Dermis blood vessel endothelial cell (primary cell): ENCODE data around the gene STEAP2. TPM values are rescaled to one million over a fixed set of nuclear protein-coding genes. Genes with fewer than 3 reads are reported as not detected.
"Not testable (repeated sequence)": the region's sequence is repeated elsewhere in the genome, so short reads cannot be mapped to it uniquely, and the experiment has no call there.

Experiments used
- DNase-seq: peaks from one replicate; pipeline ENCODE4 v3.0.0; 2010
- total RNA-seq: library from RNA; depleted of rRNA; stranded (reverse); fragments of >200 nt; gene quantifications from 2 replicates; pipeline ENCODE4 v1.2.3, GENCODE V29; 2014

Gene STEAP2
- total RNA-seq = 1.4 and 1.7 TPM in 2 replicates

DNA sequence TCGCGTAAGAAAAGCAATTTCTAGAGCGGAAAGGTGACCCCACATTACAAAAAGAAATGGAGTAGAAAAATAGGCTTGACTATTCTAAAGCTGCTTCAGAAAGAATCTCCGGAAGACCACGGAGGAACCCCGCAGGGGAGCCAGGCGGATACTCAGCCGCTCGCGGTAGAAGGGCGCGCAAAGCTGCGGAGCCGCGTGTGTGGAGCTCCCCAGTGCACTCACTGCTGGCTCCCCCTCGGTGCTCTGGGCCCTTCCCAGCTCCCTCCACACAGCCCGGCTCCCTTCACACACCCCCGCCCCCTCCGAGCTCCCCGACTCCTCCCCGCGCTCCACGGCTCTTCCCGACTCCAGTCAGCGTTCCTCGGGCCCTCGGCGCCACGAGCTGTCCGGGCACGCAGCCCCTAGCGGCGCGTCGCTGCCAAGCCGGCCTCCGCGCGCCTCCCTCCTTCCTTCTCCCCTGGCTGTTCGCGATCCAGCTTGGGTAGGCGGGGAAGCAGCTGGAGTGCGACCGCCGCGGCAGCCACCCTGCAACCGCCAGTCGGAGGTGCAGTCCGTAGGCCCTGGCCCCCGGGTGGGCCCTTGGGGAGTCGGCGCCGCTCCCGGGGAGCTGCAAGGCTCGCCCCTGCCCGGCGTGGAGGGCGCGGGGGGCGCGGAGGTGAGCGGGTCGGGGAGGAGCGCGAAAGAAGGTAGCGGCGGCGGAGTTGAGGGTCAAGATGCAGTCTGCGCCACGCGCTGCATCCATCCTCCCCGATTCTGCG lies at the start of gene STEAP2:
TSS of gene STEAP2 (plus strand) at position 350 of the 758 bp plus-strand sequence. CDS start 13,343 bp downstream, outside the sequence.
- DNase-seq = peak; percentile 94

DNA sequence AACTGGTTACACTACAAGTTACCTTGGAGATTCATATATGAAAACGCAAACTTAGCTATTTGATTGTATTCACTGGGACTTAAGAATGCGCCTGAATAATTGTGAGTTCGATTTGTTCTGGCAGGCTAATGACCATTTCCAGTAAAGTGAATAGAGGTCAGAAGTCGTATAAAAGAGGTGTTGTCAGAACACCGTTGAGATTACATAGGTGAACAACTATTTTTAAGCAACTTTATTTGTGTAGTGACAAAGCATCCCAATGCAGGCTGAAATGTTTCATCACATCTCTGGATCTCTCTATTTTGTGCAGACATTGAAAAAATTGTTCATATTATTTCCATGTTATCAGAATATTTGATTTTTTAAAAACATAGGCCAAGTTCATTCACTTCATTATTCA lies 48.0 kb upstream of the STEAP2 start:
- no peak for DNase-seq

DNA sequence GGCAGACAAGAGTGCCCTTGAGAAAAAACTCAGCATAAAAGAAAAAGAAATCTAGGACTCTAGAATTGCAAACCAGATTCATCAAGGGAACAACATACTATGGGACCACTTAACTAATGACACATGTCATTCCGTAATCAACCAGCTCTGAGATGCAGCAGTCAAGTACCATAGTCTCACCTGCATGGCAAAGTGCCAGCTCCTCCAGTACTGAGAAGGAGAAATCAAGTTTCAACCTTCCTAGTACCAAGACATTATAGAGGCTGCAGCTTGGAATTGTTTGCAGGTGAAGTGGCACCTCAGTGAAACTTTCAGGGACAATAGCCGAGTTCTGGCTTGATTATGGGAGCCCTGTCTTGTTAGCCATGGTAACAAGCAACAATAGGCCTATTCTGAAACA lies 45.8 kb upstream of the STEAP2 start:
- no peak for DNase-seq

DNA sequence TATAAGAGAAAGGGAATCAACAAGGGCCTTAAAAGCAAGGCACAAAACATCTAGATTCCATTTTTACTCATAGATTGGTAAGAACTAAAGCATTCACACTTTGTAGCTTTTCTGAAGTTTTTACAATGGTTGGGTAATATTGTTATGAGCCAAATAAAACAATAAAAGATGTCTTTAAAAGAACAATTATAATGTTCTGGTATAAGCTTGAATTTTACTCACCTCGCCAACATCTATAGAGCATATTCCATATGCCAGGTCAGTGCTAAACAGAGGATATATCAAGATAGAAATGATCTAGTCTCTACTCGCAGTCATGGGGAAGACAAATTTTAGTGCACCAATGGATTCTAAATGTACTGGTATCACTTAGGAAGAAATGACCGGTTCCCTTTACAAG lies 45.4 kb upstream of the STEAP2 start:
- DNase-seq = no peak

DNA sequence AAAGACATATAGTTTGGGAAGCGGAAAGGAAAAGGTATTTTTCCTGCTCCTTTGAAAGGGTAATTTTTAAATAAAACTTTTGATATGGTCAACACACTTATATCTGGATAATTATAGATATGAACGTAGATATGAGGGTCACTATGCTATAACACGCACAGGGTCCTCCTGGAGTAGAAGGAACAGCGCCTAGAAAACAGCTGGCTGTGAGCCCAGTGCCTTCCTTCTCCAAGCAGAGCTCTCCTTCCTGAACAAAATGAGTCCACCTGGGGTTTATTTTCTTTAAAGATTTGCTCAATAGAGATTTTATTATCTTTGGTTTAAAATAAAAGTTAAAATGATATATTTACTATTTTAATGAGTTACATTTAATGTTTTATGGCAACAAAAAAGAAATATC lies 44.2 kb upstream of the STEAP2 start:
- DNase-seq = peak; percentile 55

DNA sequence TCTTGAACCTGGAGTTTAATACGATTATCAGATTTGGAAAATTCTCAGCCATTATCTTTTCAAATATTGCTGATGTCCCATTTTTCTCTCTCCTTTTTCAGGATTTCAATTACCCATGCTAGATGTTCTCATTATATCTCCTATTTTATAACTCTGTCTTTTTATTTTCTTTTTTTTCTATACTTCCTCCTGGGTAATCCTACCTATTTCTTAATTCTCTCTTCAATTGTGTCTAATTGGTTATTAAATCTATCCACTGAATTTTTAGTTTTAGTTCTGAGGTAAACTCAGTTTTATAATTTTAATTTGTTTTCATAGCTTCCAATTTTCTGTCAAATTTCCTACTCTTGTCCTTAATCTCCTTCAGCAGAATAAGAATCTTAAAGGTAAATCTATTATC lies 41.6 kb upstream of the STEAP2 start:
- no peak for DNase-seq

DNA sequence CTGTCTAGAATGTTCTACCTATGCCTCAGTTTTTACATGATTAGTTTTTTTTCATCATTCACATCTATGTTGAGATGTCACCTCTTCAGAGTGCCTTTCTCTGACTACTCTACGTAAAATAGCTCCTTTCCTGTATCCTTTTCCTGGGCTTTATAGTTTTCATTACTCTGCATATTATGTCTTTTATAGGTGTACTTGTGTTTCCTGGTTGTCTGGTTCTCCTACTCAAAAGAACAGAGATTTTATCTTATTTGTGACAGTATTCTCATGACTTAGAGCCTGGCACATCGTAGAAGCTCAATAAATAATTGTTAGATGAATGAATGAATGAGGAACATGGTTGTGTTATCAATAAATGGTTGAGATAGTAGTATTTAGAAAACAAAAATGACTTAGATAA lies 39.4 kb upstream of the STEAP2 start:
- DNase-seq = no peak

DNA sequence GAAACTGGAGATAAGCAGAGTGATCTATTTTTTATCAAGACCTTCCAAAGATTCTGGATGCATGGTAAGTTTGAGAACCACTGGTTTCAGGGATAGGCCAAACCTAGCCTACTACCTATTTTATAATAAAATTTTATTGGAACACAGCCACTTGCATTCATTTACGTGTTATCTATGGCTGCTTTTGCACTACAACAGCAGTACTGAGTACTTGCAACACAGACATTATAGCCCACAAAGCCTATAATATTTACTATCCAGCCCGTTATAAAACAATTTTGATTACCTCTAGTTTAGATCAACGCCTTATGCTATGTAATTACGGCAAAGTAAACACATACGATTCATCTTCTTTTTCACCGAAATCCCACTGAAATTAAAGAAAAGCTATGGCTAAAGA lies 38.9 kb upstream of the STEAP2 start:
- no peak for DNase-seq

DNA sequence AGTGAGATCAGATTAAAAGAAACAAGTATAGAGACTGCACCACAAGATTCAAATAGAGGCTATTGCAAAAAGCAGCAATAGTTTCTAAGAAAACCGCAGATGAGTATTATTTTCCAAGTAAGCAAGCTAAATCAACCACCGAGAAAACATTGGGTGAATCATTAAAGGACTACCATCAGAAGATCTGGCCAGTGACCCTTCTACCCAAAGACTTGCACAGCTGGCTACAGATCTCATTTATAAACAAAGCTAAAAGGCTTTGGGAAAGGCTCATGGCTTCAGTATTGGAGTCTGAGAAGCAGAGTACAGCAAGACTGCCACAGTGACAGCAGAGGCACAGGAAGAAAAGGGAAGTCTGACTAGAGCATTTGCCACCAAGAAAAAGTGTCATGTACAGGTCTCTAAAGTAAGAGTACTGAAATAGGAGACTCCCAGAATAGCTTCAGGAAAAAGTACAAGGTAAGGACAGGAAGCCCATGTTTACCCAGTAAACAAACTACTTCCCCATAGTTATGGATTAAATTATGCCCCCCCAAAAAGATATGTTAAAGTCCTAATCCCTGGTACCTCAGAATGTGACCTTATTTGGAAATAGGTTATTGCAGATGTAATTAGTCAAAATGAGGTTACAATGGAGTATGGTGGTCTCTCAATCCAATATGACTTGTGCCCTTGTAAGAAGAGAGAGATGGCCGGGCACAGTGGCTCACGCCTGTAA lies 38.3 kb upstream of the STEAP2 start:
- no peak for DNase-seq

DNA sequence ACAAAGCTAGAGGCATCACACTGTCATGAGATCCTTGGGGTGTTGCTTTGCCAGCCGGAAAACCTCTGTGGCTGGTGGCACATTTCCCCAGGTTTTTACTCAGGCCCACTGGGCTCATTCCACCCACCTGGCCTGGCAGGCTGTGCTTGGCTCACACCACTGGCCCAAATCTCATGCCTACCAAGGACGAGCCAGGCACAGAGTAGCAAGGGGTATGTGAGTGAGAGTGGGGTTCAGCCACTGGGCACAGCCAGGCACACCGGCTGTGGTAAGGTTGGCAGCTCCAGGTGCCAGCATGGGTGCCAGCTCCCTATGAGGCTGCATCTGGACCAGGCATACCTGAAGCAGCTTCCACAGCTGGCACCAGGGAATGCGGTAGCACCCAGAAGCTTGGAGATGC lies 35.9 kb upstream of the STEAP2 start:
- no peak for DNase-seq

DNA sequence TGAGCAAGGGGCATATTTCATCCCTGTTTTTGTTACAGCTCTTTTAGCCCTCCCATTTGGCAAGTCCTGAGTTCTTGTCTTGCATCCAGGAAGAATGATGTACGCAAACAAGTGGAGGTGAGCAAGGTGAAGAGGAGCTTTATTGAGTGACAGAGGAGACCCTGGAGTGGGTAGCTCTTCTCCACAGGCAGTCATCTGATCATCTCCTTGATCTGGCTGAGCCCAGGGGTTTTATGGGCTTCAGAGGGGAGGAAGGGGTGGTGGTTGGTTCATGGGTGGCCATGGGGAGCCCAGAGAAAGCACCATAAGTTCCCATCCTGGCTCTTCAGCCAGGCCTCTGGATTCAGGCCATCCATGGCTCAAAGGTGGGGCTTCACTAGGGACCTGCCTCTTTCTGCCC lies 35.3 kb upstream of the STEAP2 start:
- DNase-seq = no peak

DNA sequence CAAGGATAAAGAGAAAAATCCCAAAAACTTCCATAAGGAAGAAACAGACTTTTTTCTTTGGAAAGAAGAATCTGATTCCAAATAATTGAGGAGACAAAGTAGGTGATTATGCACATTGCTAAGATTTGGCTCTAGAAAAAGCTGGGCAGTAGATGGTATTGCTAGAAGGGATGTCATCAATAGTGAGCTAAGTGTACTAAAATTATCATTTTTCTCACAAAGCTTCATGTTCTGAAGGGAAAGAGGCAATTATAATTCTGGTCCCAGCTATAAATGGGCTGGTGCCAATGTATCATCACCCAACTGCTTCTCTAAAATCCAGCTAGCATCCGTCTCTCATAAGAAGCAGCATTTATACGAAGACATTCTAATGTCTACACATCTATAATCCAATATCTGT lies 33.4 kb upstream of the STEAP2 start:
- DNase-seq = no peak

DNA sequence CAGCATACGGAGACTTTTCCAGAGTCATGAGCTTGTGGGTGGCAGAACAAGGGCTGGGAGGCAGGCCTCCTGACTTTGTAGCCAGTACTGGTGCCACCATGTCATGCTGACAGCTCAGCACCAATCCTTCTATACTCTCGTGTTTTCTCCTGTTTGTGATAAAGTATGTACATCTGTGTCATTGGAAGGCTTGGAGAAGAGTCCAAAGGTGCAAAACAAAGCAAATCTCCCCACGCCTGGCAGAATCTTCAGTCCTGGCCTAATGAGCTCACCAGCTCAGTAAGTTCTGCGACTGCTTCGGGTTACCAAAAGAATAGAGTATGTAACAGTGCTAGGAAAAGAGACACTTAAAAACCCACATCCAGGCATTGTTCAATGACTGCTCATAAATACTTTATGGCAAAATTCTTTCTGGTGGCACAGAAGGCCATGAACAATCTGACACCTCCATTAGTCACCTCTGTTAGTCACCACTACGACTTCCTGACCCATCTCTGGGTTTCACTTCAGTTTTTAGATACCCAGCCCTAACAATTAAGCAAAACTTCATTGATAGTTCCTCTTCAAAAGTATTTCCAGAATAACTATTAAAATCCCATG lies 32.8 kb upstream of the STEAP2 start:
- peak; percentile 79 for DNase-seq

DNA sequence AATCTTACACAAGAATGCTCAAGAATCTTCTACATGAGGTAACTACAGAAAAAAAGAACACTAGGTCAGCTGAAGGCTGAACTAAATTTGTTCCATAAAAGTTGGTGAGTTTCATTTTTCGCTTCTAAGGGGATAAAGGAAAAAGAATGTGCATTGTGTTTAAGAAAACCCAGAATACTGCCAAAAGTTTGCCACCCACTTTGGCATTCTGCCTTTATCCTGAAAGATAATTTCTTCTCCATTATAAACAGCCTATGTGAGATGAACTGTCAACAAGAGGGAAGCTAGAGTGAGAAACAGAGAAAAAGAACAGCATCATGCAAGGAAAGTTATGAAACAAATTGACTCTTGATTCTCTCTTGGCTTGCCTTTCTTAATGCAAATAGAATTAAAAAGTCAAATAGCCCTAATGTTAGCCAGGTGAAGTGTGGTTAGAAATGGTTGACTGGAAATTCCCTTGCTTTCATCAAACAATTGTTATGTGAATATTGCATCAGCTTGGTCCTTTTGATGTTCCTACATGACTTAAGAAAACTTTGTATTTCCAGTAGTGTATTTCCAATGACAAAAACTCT lies 31.4 kb upstream of the STEAP2 start:
- peak; percentile 44 for DNase-seq

DNA sequence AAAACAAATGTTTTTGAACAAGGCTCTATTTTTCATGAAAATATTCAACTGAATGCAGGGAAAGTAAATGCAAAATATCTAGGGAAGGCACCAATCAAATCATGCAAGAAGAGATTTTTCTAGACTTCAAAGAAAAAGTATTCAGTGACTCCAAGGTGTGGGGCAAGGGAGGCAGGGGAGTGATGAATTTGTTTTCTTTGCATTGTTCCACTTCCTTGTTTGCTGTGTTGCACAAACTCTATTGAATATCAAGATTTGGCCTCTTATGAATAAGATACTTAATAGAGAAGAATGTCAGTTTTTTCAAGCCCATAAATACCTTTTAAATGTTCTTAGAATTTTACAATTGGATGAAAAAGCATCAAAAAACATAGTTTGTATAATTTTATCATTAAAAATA lies 30.9 kb upstream of the STEAP2 start:
- DNase-seq = peak; percentile 24

DNA sequence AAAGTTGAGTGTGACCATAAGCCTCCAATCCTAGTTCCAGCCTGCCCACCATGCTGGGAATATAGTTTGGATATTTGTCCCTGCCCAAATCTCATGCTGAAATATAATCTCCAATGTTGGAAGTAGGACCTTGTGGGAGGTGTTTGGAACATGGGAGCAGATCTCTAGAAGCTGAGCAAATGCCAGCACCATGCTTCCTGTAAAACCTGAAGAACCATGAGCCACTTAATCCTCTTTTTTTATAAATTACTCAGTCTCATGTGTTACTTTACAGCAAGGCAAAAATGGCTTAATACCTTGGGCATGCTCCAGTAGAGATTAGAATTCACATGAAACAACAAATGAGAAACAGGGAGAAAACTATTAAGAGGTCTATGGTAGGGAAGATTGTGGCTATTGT lies 30.1 kb upstream of the STEAP2 start:
- DNase-seq = no peak

DNA sequence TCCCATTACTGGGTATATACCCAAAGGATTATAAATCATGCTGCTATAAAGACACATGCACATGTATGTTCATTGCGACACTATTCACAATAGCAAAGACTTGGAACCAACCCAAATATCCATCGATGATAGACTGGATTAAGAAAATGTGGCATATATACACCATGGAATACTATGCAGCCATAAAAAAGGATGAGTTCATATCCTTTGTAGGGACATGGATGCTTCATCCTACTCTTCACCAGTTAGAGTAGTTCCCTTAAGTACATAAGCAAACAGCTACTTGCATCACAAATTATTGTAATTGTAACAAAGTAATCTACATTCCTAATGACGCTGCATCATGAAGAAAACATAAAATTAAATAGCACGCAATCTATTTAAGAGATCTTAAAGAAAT lies 25.2 kb upstream of the STEAP2 start:
- DNase-seq = not testable (repeated sequence)

DNA sequence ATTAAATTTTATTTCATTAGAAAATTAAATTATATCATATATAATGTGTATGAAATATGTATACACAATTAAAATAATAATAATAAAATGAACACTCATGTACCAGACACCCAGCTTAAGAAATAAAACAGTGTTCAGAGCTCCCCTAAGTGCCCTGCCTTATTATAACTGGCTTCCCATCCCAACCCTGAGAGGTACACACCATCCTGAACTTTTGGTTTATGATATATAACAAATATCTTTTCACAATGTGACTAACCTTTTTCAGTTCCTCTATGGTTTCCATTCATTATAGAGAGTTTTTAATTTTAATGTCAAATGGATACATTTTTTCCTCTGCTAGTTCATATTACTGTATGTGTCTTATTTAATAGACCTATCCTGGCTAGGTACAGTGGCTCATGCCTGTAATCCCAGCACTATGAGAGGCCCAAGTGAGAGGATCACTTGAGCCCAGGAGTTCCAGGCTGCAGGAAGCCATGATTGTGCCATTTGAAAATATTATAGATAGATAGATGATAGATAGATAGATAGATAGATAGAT lies 24.0 kb upstream of the STEAP2 start:
- no peak for DNase-seq

DNA sequence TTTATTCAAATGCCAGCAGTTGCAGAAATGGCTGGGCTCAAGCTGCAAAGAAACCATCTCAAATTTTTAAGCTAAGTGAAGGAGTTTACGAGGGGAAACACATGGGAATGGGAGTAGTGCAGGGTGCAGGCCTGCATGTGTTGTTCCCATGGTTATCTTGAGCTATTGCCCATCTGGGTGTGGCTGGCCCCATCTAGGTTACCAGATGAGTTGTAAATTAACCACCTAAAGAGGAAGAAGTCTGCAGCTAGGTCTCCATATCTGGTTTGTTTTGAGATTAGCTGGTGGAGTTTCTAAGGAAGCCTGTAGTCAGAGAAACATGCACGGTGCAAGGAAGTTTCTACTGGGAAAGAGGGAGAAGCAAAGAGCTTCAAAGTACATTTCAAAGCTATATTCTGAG lies 23.3 kb upstream of the STEAP2 start:
- DNase-seq = no peak

DNA sequence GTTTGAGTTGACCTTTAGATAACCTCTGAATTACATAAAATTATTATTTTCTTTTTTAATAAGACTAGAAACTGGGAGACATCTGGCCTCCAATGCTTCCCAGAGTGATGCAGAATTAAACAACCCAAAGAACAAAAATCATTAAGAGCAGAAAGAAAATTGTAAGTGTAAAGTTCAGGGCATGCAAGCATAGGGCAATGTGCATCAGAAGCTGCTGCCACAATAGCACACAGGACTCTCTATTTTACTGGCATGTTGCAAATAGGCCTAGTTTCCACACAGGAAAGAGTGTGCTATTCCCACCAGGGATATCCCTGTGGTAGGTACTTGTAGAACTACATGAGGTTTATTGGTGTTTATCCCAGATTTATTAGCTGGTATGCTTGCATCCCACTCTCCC lies 20.5 kb upstream of the STEAP2 start:
- no peak for DNase-seq

DNA sequence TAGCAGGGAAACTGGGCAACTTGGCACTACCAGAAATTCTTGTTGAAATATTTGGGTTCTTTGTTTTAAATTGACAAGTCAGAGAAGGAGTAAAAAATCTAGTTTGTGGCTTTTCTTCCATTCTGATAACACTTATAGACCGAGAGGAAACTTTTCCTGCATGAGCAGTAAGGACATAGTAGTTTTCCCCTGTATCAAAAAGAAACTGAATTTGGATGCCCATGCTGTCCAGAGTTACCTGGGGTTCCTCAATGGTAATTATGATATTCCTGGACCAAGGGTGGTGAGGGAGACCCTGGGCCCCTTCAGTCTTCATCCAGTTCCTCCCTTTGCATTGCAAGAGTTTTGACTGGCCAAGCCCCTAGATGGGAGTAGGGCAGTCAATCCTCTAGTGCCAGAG lies 19.9 kb upstream of the STEAP2 start:
- no peak for DNase-seq

DNA sequence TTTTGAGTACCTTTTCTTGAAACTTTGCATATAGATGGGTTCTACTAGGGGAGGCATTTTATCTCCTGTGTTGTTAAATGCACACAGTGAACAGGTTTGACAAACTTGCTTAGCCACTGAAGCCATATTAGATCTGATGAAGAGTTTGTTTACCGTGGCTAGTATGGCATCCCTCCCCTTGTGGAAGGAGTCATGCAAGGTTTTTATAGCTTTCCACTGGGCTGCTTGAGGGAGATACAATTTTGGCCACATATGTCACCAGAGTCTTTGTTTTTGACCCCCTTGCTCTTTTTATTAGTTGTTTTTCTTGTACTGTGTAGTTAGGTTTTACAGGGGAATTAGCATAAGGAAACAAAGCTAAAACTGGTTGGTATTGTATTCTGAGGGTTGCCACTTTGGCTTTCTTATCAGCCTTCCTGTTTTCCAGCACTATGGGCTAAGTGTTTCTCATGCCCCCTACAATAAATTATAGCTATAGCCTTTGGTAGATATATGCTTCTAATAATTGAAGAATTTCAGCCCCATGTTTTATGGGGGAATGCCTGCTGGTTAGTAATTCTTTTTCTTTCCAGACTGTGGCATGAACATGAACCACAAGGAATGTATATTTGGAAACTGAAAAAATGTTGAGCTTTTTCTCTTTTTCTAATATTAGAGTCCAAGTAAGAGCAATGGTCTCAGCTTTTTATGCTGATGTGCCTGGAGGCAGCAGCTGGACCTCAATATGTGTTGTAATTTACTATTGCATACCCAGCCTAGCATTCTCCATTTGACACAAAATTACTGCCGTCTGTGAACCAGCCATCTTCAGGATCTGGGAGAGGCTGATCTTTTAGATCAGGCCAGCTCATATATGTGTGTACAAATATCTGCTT lies 18.4 kb upstream of the STEAP2 start:
- DNase-seq = no peak
